HG02884 (cell line): ENCODE data around the gene SLC1A1.
"Not testable (repeated sequence)": the region's sequence is repeated elsewhere in the genome, so short reads cannot be mapped to it uniquely, and the experiment has no call there.

ENCODE experiments used
- ATAC-seq: cut with Tn5 transposase; IDR thresholded peaks from one replicate; pipeline ENCODE4 v1.9.1; 2021; ENCODE audit warnings: mild to moderate bottlenecking, moderate library complexity; ENCODE audit not compliant: unreplicated experiment

The SLC1A1 gene

DNA sequence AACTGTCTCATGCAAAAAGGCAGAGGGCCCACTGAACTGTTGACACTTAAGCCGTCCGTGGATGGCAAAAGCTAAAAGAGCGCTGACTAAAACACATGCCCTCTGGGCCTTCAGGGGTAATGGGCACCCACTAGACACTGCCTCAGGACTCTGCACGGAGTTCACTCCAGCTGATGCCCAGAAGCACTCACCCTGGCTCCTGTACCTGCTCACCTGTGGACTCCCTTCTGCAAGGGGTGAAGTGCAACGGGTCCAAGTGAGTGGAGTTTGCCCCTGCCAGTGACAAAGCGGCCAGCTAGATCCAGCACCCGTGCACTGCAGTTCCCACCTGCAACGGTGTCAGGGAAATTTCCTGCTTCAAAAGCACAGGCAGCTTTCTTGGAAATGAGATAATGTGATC is 50.2 kb downstream of the SLC1A1 start:
- no peak for ATAC-seq

DNA sequence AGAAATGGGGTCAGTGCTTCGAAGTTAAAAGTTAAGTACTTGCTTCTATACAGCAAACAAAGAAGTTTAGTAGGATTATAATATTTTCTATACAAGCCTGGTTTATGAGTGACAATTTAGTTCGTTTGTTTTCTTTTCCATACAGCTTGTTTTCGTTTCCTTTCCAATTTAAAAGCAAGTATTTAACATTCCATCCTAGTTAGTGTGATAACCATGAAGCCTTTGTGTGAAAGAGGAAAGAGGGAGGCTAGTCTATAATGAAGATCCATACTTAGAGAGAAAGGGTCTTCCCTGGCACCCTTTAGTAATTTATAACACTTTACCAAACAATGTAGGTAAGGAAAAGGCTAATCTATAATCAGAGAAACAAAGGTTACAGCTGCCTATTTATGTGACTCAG is 51.0 kb downstream of the SLC1A1 start:
- ATAC-seq, result no peak

DNA sequence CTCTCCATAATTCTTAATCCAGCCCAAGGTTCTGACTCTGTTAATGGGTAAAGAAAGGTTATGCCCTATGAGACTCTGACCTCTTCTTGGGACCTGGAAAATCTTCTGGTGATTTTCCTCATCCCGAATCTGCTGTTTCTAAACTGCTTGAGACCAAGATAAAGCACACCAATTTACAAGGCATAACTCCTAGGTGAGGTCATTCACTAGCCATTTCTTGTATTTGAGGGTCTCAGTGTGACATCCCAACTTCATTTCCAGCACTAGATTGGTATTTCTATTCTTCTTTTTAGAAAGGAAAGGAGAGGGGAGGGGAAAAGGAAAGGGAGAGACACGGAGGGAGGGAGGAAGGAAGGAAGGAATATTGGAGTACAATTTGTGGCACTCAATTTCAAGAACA is 51.6 kb downstream of the SLC1A1 start:
- ATAC-seq, result no peak

DNA sequence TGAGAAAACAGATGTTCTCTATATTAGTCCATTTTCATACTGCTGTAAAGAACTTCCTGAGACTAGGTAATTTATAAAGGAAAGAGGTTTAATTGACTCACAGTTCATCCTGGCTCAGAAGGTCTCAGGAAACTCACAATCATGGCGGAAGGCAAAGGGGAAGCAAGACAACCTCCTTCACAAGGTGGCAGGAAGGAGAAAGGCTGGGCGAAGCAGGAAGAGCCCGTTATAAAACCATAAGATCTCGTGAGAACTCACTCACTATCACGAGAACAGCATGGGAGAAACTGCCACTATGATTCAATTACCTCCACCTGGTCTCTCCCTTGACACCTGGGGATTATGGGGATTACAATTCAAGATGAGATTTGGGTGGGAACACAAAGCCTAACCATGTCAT is 54.4 kb downstream of the SLC1A1 start:
- not testable (repeated sequence) for ATAC-seq

DNA sequence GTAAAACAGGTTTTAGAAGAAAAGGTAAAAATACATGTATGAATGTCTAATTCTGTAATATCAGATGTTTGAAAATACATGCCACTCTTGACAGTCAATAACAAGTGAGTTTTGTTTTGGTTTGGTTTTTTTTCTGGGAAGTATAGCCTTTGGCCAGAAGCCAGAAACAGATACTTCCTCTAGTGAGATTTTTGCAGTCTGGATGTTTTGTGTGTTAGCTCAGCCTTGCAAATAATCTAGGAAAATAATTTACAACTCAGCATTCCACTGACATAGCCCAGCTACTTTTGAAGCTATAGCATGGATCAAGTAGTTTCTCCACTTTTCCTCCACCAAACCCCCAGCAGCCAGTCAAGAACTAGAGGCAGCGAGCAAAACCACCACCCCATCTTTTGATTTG is 56.7 kb downstream of the SLC1A1 start:
- ATAC-seq, result no peak

DNA sequence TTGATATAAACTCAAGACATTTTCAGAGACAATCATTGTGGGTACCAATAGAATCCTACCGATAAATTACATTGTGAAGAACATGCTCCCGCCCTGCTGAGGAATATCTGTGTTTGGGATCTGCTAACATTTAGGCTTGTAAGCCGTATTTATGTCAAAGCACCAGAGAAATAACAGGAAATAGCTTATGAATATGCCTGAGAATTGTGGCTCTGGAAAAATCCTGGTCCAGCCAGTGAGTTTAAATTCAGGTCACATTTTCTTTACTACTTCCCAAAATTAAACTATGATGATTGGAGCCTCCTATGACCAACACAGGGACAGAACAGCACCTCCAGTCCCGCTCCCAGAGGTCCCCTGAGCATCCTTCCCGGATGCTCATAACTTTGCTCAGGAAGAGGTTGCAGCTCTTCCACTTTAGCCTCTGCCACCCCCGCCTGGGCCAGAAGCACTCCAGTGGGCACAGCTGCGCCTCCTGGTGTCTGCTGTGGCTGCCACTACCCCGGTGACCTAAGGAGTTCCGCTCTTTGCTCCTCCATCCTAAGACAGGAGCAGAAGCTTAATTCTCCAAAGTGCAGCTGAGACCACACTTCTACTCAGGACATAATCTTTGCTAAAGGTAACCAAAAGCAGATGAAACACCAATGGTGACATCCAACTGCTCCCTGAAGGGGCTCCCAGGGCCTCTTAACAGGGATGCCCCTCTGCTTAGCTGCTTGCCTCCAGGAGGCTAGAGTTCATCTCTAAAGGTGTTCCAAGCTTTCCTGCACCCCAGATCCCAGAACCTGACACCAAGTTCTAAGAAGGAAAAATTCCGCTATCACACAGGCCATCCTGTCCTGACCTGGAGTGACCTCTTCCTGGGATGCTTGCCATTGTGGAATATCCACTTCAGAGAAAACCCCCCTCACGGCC is 58.8 kb downstream of the SLC1A1 start:
- ATAC-seq, result no peak

GRCh38 chr9:4549751-4550295 is 59.6 kb downstream of the SLC1A1 start:
- ATAC-seq, result no peak

GRCh38 chr9:4550777-4551484 is 60.7 kb downstream of the SLC1A1 start:
- no peak for ATAC-seq

- no peak for ATAC-seq
Observed at GRCh38 chr9:4553951-4554381, 63.7 kb downstream of the SLC1A1 start.

GRCh38 chr9:4555236-4555635 is 65.0 kb downstream of the SLC1A1 start:
- ATAC-seq, result no peak

- ATAC-seq, result no peak
Observed at GRCh38 chr9:4558371-4558998, 68.2 kb downstream of the SLC1A1 start.

DNA sequence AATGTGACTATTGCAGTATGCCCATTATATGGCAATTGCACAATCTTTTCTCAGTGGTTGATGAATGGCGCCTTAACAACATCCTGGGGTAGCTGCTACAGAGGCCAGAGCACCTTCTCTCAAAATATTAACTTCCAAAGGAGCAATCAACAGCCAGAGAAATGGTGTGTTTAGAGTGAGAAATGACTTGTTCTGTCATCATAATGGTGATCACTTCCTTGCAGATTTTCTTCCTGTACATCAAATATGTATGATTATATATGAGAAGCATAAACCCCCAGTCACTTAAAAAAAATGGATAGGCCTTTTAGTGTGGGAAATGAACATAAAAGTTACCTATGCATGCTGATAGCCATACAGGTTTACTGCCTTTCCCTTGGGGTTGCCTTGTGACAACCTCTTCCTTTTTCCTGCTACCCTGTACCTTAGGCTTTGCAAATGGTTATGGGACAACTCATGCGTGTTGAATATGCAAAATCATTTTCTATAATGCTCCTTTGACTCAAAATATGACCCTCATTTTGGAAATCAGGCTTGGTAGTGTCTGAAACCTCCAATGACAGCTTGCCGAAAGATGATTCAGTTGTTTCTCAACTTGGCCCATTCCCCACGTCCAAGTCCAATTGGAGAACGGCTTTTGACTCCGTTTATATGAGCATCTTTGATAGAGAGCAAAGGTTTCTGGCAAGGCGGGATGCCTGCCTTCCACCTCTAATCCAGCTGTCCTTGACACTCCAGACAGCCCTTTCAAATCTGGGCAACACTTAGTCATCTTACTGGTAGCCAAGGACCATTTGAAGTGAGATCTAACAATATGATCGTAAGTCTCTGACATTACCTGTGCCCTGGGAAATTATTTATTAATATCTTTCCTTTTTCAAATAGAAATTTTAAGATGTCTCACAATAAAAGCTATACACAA is 69.3 kb downstream of the SLC1A1 start:
- ATAC-seq, result peak; percentile 87

DNA sequence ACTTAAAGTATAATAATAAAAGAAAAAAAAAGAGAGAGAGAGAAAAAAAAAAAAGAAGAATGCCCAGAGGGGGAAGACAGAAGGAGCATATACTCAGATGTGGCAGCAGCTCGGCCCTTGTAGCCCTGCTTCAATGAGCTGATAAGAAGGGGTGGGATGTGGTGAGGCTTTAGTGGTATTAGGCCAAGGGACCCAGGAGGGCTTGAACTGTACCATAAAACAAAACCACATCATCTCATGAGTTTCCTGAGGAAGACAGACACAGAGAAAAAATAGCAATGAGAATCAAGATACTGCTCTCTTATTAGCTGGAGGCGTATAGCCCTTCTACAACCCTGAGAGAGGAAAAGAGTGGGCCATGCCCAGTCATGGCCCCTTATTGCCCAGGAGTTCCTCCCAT is 72.8 kb downstream of the SLC1A1 start:
- no peak for ATAC-seq

- ATAC-seq, result no peak
Observed at GRCh38 chr9:4566806-4567205, 76.5 kb downstream of the SLC1A1 start.

DNA sequence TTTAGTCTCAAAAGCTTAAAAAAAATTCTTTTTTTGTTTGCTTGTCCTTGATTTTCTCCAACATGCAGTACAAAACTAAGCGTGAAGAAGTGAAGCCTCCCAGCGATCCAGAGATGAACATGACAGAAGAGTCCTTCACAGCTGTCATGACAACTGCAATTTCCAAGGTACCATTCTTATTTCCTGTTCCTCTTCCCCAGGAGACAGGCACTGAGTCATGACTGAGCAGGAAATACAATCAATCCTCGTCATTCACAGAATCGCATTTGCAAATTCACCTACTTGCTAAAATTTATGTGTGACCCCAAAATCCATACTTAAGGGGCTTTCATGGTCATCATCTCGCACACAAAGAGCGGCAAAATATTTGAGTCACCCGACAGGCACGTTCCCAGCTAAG is 77.3 kb downstream of the SLC1A1 start:
- ATAC-seq, result no peak

DNA sequence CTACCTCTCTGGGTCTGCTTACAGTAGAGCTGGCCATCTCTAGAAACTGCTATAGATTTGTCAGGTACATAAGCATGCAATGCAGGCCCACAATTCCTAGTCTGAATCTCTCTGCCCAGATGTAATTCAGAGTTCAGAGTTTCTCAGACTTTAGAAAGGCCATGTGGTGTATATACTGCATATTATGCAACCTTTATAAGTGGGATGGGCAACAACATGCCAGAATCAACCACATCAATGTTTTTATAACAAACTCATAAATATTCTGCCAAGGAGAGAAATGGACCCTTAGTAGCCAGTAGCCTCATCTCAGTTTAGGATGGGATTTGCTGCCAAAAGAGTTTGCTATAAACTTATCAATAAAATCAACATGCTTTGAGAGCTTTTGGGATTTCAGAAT is 78.8 kb downstream of the SLC1A1 start:
- ATAC-seq, result no peak

GRCh38 chr9:4572184-4572826 is 82.0 kb downstream of the SLC1A1 start:
- no peak for ATAC-seq

DNA sequence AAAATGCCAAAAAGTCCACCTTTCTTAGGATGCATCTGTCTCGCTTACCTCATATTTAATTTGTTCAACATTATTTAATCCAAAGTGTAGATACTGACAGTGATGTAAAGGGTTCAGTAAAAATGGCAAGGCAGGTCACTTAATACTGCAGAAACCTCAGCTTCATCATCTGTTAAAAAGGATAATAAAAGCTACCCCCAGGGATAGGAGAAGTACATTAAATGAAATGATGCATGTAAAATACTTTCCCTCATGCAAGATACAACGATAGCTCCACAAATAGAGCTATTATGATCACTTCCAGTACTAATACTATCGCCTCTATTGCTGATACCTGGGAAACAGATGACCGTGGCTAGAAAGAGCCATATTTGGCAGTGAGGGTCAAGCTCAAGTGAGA is 82.9 kb downstream of the SLC1A1 start:
- no peak for ATAC-seq

GRCh38 chr9:4573634-4574389 is 83.5 kb downstream of the SLC1A1 start:
- no peak for ATAC-seq
